Measurements from ENCODE around the gene PGP.

DNA sequence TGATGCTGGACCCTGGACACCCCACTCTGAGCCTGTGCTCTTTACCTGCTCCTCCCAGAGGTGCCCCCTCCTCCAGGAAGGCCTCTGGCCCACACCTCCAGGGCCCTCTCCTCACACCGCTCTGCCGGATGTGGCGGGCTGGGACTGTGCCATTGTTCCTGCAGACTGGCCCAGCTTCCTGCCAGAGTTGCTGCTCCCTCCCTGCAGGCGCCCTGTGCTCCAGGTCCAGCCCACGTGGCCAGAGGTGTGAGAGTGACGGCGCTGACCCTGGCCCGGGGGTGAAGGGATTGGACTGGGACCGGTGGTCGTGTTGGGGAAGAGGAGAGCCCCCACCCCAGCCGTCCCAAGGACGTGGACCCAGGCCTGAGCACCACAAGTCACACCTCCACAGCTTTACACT, 14.5 kb upstream of the PGP start:
- TF ChIP-seq POLR2A (IDR thresholded peaks at IDR 0.05) (no peak), CTCF (IDR thresholded peaks at IDR 0.05) (no peak), EP300 (IDR thresholded peaks at IDR 0.05) (no peak)
